Measurements from ENCODE around the gene MED20. TPM values are rescaled to one million over a fixed set of nuclear protein-coding genes. Genes with fewer than 3 reads are reported as not detected.

Gene MED20
- total RNA-seq, 1 experiment from 2014 or later, result 42.4 TPM

- CTCF ChIA-PET, result interaction anchor here (0.5 to 4.1 kb wide), 14 partner anchors 13 to 1802 kb away, joined by 3 to 38 read pairs (median 3); partner anchors contain the start of genes BYSL, CCND3, MED20 and PRICKLE4
- TF ChIP-seq, protein P1, sequence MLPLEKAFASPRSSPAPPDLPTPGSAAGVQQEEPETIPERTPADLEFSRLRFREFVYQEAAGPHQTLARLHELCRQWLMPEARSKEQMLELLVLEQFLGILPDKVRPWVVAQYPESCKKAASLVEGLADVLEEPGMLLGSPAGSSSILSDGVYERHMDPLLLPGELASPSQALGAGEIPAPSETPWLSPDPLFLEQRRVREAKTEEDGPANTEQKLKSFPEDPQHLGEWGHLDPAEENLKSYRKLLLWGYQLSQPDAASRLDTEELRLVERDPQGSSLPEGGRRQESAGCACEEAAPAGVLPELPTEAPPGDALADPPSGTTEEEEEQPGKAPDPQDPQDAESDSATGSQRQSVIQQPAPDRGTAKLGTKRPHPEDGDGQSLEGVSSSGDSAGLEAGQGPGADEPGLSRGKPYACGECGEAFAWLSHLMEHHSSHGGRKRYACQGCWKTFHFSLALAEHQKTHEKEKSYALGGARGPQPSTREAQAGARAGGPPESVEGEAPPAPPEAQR (CRISPR knock-in tag; IDR thresholded peaks at IDR 0.05), result no peak
- TF ChIP-seq CREB1 (CRISPR knock-in tag; IDR thresholded peaks at IDR 0.05), result no peak
- TF ChIP-seq ATF3 (CRISPR knock-in tag; conservative IDR thresholded peaks at IDR 0.05), result no peak
- no peak for TF ChIP-seq MLX (CRISPR knock-in tag; IDR thresholded peaks at IDR 0.05)
- no peak for TF ChIP-seq ZNF512 (CRISPR knock-in tag; IDR thresholded peaks at IDR 0.05; ENCODE audit: borderline replicate concordance)
- no peak for TF ChIP-seq E2F4 (CRISPR knock-in tag; IDR thresholded peaks at IDR 0.05; ENCODE audit: borderline replicate concordance, low read depth)
- no peak for TF ChIP-seq ZNF671 (CRISPR knock-in tag; IDR thresholded peaks at IDR 0.05)
- TF ChIP-seq KAT7 (CRISPR knock-in tag; IDR thresholded peaks at IDR 0.05; ENCODE audit: borderline replicate concordance), result no peak
- TF ChIP-seq CBFB (CRISPR knock-in tag; IDR thresholded peaks at IDR 0.05; ENCODE audit: low read depth), result no peak
- no peak for TF ChIP-seq NFYB (CRISPR knock-in tag; conservative IDR thresholded peaks at IDR 0.05; ENCODE audit: low read depth)
- no peak for TF ChIP-seq ATF1 (CRISPR knock-in tag; IDR thresholded peaks at IDR 0.05)
- no peak for TF ChIP-seq PRDM15 (CRISPR knock-in tag; IDR thresholded peaks at IDR 0.05)
- no peak for TF ChIP-seq STAT6 (CRISPR knock-in tag; conservative IDR thresholded peaks at IDR 0.05; ENCODE audit: low read depth)
- TF ChIP-seq NFE2L1 (CRISPR knock-in tag; IDR thresholded peaks at IDR 0.05), result no peak
- TF ChIP-seq AFF4 (CRISPR knock-in tag; IDR thresholded peaks at IDR 0.05; ENCODE audit: borderline replicate concordance), result no peak
- no peak for TF ChIP-seq ZNF138 (CRISPR knock-in tag; conservative IDR thresholded peaks at IDR 0.05)
- TF ChIP-seq OVOL2 (CRISPR knock-in tag; IDR thresholded peaks at IDR 0.05; ENCODE audit: borderline replicate concordance), result no peak
- POLR2A ChIA-PET, result interaction anchor here (1.0 to 2.1 kb wide), 6 partner anchors 25 to 176 kb away, joined by 3 to 9 read pairs (median 4); partner anchors contain the start of genes BYSL, C6orf132, CCND3 and MED20
- Mint-ChIP-seq H3K9me3 (peaks cover 4% of the 10 kb centered on the region; the same call in 1 of the 2 replicates), H3K36me3 (no peaks in the 10 kb centered on the region), H3K27me3 (ENCODE audit: low read depth) (no peaks in the 10 kb centered on the region; the same call in 1 of the 2 replicates), H3K27ac (peak overlapping the region; percentile 100), H3K4me1 (peaks cover 54% of the 10 kb centered on the region), H3K4me3 (no peak overlapping the region)
- ATAC-seq (peak; percentile 5; the same call in 1 of the 2 replicates), DNase-seq (ENCODE audit: low spot score) (no peak)
These were observed 45.4 kb upstream of the MED20 start for GRCh38 chr6:41966214-41966920.
